ENCODE results near the gene RBM18. TPM values are rescaled to one million over a fixed set of nuclear protein-coding genes. Genes with fewer than 3 reads are reported as not detected.

RBM18 gene, protein sequence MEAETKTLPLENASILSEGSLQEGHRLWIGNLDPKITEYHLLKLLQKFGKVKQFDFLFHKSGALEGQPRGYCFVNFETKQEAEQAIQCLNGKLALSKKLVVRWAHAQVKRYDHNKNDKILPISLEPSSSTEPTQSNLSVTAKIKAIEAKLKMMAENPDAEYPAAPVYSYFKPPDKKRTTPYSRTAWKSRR
- total RNA-seq (ENCODE audit: low replicate concordance) = 23.3 and 24.2 TPM in 2 replicates
- long read RNA-seq, full-length matches to known transcripts = 119 of 141 reads
- long read RNA-seq, partial matches to known transcripts = 1 of 141 reads
- long read RNA-seq, other reads (novel, unspliced or antisense) = 21 of 141 reads

DNA sequence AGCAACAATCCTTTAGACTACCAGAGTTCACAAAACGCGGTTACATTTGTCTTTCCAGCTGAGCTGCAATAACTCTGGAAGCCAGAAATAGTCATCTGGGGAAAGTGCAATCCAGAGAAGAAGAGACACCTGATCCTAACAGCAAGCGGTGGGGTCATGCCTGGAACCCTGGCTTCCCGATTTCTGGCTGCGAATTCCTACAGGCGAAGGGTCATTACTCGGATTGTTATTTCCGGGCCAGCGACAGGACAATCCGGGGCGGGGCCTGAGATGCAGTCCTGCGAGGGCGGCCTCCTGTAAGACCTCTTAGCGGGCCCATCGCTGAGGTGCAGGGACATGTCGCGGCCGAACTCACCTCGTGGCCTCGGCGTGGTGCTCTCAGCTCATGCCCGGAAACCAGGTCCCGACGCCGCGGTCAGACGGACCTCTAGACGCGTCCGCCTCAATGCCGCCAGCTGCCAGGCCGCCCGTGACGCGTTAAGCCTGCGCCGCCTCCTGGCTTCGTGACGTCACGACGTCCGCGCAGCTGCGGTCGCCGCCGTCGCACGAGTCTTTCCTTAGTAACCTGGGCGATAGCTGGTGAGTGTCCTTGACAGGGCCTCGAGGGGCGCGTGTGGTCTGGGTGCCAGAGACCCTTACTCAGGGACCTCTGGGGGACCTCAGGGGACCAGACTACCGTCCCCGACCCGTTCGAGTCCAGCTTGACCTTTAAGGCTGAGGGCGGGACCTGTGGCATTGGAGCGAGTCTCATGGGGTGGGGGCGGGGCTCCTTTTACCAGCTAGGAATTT, at the start of gene RBM18, which contains the start of gene MRRF:
Gene RBM18, minus strand, starts transcription at position 481 of the 789 bp plus-strand sequence. CDS start 3,348 bp downstream, outside the sequence.
Gene MRRF, plus strand, starts transcription at position 523 of the 789 bp plus-strand sequence. CDS start 6,010 bp downstream, outside the sequence.
- peak; percentile 94 for DNase-seq (ENCODE audit: extremely low spot score, unreplicated experiment)
- TF ChIP-seq, protein P1, sequence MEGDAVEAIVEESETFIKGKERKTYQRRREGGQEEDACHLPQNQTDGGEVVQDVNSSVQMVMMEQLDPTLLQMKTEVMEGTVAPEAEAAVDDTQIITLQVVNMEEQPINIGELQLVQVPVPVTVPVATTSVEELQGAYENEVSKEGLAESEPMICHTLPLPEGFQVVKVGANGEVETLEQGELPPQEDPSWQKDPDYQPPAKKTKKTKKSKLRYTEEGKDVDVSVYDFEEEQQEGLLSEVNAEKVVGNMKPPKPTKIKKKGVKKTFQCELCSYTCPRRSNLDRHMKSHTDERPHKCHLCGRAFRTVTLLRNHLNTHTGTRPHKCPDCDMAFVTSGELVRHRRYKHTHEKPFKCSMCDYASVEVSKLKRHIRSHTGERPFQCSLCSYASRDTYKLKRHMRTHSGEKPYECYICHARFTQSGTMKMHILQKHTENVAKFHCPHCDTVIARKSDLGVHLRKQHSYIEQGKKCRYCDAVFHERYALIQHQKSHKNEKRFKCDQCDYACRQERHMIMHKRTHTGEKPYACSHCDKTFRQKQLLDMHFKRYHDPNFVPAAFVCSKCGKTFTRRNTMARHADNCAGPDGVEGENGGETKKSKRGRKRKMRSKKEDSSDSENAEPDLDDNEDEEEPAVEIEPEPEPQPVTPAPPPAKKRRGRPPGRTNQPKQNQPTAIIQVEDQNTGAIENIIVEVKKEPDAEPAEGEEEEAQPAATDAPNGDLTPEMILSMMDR (conservative IDR thresholded peaks at IDR 0.05) = no peak
- H3K27ac Mint-ChIP-seq = peak within 1 kb of the TSS; percentile 99
- H3K9me3 Mint-ChIP-seq = no peaks in the 10 kb centered on the region
- peaks cover 29% of the 10 kb centered on the region for H3K4me1 Mint-ChIP-seq (ENCODE audit: unreplicated experiment)
- H3K27me3 Mint-ChIP-seq = no peaks in the 10 kb centered on the region
- H3K36me3 Mint-ChIP-seq = peaks cover 13% of the 10 kb centered on the region
- peak within 1 kb of the TSS; percentile 94 for H3K4me3 Mint-ChIP-seq

DNA sequence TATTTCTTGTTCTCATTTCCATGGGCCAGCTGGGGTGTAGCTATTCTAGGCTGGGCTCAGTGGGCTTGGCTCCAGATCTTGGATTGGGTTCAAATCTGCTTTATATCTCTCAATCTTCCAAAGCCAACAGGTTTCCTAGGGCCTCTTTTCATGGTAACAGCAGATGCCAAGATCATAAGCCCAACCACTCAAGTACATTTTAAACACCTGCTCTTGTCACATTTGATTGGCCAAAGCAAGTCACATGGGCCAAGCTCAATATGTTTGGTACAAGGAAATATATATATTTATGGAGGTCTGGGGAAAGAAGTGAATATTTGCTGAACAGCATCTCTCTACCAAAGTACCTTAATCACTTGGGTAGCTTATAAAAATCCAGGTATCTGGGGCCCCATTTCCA, 49.5 kb upstream of the RBM18 start:
- H3K4me1 Mint-ChIP-seq (ENCODE audit: unreplicated experiment) = no peaks in the 10 kb centered on the region
- no peak overlapping the region for H3K4me3 Mint-ChIP-seq
- no peak for DNase-seq (ENCODE audit: extremely low spot score, unreplicated experiment)
- H3K9me3 Mint-ChIP-seq = no peaks in the 10 kb centered on the region
- H3K27me3 Mint-ChIP-seq = no peaks in the 10 kb centered on the region
- no peak overlapping the region for H3K27ac Mint-ChIP-seq
- peaks cover 16% of the 10 kb centered on the region for H3K36me3 Mint-ChIP-seq
- TF ChIP-seq, protein P1 (conservative IDR thresholded peaks at IDR 0.05) = no peak

DNA sequence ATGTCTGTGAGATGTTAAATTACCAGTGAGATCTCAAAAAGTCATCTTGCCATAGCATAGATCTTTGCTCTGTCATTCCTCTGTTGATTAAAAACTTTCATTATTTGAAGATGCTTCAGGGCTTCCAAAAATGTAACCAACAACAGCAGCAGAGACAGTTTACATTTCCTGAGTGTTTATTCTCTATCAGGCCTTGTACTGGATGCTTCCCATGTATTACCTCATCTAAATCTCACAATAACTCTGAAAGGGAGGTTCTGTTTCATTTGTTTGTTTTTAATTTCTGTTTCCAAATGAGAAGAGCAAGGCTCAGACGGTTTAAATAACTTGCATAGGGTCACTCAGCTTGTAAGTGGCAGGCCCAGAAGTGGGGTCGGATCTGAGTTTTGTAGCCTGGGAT, 45.2 kb upstream of the RBM18 start:
- H3K36me3 Mint-ChIP-seq = peaks cover 24% of the 10 kb centered on the region
- no peaks in the 10 kb centered on the region for H3K4me1 Mint-ChIP-seq (ENCODE audit: unreplicated experiment)
- no peak overlapping the region for H3K27ac Mint-ChIP-seq
- H3K4me3 Mint-ChIP-seq = no peak overlapping the region
- no peaks in the 10 kb centered on the region for H3K27me3 Mint-ChIP-seq
- DNase-seq (ENCODE audit: extremely low spot score, unreplicated experiment) = no peak
- TF ChIP-seq, protein P1 (conservative IDR thresholded peaks at IDR 0.05) = no peak
- H3K9me3 Mint-ChIP-seq = no peaks in the 10 kb centered on the region

DNA sequence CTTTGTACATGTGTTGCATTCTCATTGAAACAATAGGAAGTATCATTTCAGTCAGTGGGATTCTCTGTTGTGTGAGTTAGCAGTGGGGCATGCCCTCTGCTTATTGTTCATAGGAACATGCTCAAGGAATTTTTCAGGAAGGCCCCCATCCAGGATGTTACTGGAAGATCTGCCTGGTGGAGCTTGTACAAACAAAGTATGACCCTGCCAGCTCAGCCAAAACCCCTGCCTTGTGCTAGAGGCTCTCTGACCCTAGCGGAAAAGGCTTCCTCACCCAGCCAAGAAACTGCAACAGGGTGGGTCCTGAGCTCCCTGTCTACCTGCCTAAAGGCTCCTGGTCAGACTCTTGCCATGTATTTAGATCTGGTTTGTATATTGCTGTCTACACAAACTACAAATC, 43.3 kb upstream of the RBM18 start:
- peaks cover 13% of the 10 kb centered on the region for H3K4me1 Mint-ChIP-seq (ENCODE audit: unreplicated experiment)
- H3K27me3 Mint-ChIP-seq = no peaks in the 10 kb centered on the region

DNA sequence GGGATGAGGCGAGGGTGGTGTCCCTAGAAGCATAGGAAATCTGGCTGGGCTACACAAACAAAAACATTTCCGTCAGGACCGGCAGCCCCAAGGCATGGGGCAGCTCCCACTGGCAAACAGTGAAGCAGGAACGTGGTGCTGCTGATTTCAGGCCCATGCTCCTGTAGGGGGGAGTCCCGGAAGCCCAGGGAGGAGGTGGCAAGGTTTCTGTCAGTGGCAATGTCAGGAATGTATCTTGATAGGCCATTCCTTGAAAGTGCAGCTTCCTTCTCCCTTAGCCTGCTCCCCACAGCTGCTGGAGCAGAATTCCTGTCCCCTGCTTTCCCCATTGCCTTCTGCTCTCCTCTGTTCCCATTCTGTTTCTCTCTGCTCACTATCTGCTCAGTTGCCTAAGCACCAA, 42.4 kb upstream of the RBM18 start:
- Mint-ChIP-seq H3K4me3 (no peak overlapping the region), H3K27ac (no peak overlapping the region), H3K27me3 (no peaks in the 10 kb centered on the region), H3K4me1 (ENCODE audit: unreplicated experiment) (peaks cover 13% of the 10 kb centered on the region), H3K9me3 (no peaks in the 10 kb centered on the region), H3K36me3 (peaks cover 9% of the 10 kb centered on the region)
- TF ChIP-seq, protein P1 (conservative IDR thresholded peaks at IDR 0.05) = no peak
- DNase-seq (ENCODE audit: extremely low spot score, unreplicated experiment) = no peak

More for the DNA sequence above, 43.3 kb upstream of the RBM18 start:
- Mint-ChIP-seq H3K4me3 (no peak overlapping the region), H3K27ac (no peak overlapping the region), H3K9me3 (no peaks in the 10 kb centered on the region), H3K36me3 (peaks cover 8% of the 10 kb centered on the region)
- no peak for DNase-seq (ENCODE audit: extremely low spot score, unreplicated experiment)
- TF ChIP-seq, protein P1 (conservative IDR thresholded peaks at IDR 0.05) = no peak
